Activated T-cell treated with anti-CD3 and anti-CD28 coated beads, Interleukin-2, amount 50 U/mL, for 1 hour (primary cell): ENCODE results near the gene DAG1.

Experiments used
- DNase-seq: peaks from one replicate; pipeline ENCODE4 v3.0.0-alpha.2; 2020

Gene DAG1

DNA sequence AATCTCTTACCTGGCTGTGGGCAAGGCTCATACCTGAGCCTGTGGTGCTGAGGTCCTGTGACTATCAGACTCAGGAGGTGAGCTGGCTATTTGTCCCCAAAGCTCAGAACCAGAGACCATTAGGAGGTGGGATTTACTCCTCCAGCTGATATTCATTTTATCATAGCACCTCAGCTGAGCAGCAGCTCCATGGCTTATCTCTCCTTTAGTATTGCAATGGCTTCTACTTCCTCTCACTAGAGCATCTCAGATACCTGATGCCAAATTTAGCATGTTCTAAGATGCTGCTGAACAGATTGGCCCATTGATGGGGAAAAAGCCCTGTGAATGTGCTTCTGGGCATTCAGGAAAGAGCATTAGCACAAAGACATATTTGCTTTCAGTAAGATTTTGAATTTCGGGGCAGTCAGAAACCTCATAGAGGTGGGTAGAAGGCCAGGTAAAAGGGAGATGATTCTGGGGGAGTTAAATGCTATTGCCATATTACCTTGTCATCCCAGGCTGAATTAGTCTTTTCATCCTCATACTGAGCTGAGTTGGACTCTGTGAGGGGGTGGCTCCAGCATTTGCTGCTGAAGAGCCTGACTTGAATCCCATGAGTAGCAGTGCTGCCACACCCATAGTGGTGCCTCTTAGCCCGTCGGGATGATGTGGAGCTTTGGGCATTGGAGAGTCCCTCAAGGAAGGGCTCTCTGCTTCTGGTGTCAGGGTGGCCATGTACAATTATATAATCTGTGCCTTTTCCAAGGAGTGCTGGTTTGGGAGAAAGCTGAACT is 86.6 kb downstream of the DAG1 start:
- DNase-seq = no peak

GRCh38 chr3:49563040-49563578 is 93.0 kb downstream of the DAG1 start:
- DNase-seq = no peak

DNA sequence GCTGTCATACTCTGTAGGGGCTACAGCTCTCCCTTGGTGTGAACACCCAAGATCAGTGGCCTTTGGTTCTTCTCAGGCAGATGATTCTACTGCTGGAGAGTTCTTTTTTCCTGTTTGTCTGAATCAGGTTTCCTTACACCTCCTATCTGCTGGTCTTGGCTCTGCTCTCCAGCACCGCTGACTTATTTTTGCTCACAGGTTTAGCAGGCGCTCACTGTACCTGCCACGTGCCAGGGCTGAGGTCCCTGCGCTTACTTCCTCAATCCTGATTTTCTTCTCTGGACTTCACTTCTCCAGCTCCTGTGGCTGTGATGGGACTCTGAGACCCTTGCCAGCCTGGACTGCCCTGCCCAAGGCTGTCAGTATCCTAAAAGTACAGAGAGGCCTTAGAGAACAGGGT is 93.7 kb downstream of the DAG1 start:
- no peak for DNase-seq

DNA sequence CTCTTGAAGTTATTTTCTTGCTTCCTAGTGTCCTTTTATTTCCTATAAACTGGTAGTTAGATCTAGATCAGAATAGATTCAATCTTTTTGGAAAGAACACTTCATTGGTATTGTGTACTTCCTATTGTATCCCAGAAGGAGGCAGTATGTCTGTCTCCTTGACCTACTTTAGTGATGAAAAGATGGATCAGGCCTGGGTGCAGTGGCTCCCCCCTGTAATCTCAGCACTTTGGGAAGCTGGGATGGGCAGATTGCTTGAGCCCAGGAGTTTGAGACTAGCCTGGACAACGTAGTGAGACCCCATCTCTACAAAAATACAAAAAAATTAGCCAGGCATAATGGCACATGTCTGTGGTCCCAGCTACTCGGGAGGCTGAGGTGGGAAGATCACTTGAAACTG is 96.2 kb downstream of the DAG1 start:
- no peak for DNase-seq

- no peak for DNase-seq
Measured at GRCh38 chr3:49567406-49567805, 97.3 kb downstream of the DAG1 start.

GRCh38 chr3:49568965-49569364 is 98.9 kb downstream of the DAG1 start:
- DNase-seq = no peak

DNA sequence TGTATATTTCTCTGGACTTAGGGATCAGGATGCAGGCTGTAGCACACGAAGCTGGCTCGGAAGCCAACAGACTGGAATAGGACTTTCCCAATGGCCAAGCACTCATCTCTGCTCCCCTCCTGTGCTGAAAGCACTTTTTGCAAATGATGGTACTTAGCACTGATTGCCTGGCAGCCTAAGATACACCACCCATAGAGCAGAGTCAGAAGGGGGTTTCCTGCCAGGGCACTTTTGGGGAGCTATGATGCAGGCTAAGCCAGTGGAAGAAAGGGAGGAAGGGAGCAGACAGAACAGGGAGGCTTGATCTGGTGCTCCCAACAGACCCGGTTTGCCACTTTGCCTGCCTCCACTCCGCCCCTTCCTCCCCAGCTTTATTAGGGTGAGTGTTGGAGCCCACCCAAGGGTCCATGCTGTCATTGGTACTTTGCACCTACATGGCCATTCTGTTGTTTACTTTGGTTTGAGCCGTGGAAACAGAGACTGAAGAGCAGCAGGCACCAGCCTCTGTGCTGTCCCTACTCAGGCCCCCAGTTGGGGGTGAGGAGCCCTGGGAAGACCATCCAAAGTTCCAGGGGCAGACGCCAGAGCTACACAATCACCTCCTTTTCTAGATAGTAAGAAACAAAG is 100.1 kb downstream of the DAG1 start:
- no peak for DNase-seq

- DNase-seq = no peak
Measured at GRCh38 chr3:49582177-49582576, 112.1 kb downstream of the DAG1 start.
